ENCODE results near the gene IL18BP.

The IL18BP gene

GRCh38 chr11:72048766-72049460, 50.2 kb downstream of the IL18BP start:
- Histone ChIP-seq H3K4me1 (ENCODE audit: control insufficient read depth in 1 of 2, insufficient read depth in 1 of 2, low read depth in 1 of 2, low read length in 1 of 2) (no peaks in the 10 kb centered on the region), H3K36me3 (peaks cover 26% of the 10 kb centered on the region), H3K27me3 (no peaks in the 10 kb centered on the region), H3K27ac (no peak overlapping the region), H3K9me3 (no peaks in the 10 kb centered on the region), H3K4me3 (ENCODE audit: low read depth in 1 of 2, low read length in 1 of 2) (no peak overlapping the region)
- TF ChIP-seq, protein P1, sequence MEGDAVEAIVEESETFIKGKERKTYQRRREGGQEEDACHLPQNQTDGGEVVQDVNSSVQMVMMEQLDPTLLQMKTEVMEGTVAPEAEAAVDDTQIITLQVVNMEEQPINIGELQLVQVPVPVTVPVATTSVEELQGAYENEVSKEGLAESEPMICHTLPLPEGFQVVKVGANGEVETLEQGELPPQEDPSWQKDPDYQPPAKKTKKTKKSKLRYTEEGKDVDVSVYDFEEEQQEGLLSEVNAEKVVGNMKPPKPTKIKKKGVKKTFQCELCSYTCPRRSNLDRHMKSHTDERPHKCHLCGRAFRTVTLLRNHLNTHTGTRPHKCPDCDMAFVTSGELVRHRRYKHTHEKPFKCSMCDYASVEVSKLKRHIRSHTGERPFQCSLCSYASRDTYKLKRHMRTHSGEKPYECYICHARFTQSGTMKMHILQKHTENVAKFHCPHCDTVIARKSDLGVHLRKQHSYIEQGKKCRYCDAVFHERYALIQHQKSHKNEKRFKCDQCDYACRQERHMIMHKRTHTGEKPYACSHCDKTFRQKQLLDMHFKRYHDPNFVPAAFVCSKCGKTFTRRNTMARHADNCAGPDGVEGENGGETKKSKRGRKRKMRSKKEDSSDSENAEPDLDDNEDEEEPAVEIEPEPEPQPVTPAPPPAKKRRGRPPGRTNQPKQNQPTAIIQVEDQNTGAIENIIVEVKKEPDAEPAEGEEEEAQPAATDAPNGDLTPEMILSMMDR (IDR thresholded peaks at IDR 0.05): no peak

Measured in neutrophil (primary cell).